IPS-NIHi7 (cell line): ENCODE measurements around the gene HOXB3.

Experiments used
- DNase-seq: peaks from one replicate; pipeline ENCODE4 v3.0.0; 2012; ENCODE audit warnings: mixed read lengths; ENCODE audit errors: extremely low spot score

Gene HOXB3

DNA sequence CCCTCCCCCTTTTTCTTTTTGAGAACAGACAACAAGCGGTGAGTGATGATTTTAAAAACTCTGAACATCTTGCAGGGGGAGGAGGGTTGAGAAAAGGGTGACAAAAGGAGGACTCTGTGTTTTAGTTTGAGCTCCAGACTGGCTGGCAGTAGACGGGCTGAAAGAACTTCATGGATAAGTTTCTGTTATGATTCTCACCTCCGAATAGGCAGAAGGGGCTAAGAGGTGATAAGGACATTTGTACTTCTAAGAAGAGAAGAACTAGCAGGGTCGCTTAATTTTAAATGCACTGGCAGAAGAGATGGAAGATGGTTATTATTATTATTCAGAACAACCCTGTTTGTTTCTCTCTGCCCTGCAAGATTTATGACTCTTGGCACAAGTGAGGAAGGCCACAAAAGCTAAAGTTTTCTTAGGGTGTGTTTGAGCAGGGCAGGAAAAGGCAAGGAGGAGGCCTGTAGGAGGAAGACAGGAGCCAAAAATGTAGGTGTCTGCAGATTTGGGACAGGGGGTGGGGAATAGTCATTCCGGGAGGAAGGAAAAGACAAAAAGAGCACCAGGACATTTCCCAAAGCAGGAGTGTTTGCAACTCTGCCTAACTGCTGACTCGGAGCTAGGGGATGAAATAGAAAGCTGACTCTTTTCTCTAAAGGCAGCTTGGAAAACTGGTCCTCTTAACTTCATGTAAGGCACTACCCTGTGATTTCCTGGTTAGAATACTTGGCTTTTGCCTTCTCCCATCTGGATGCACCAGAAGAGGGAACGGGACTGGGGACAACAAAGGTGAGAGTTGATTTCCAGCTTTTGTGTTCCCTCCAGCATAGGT is 33.3 kb downstream of the HOXB3 start:
- DNase-seq: no peak

DNA sequence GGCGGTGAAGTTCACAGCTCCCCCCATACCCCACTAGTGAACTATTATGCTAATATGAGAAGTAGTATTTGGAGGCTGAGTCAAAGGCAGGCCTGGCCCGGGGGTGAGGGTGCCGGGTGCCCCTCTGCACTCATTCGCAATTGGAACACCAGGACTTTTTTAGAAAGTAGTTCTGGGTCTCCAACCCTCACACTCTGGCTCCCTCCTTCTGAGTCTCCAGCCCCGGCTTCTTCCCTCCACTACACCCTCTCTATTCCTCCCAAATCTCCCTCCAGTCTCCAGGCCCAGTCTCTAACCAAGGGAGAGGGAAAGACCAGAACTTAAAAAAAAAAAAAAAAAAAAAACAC is 33.8 kb downstream of the HOXB3 start:
- no peak for DNase-seq

DNA sequence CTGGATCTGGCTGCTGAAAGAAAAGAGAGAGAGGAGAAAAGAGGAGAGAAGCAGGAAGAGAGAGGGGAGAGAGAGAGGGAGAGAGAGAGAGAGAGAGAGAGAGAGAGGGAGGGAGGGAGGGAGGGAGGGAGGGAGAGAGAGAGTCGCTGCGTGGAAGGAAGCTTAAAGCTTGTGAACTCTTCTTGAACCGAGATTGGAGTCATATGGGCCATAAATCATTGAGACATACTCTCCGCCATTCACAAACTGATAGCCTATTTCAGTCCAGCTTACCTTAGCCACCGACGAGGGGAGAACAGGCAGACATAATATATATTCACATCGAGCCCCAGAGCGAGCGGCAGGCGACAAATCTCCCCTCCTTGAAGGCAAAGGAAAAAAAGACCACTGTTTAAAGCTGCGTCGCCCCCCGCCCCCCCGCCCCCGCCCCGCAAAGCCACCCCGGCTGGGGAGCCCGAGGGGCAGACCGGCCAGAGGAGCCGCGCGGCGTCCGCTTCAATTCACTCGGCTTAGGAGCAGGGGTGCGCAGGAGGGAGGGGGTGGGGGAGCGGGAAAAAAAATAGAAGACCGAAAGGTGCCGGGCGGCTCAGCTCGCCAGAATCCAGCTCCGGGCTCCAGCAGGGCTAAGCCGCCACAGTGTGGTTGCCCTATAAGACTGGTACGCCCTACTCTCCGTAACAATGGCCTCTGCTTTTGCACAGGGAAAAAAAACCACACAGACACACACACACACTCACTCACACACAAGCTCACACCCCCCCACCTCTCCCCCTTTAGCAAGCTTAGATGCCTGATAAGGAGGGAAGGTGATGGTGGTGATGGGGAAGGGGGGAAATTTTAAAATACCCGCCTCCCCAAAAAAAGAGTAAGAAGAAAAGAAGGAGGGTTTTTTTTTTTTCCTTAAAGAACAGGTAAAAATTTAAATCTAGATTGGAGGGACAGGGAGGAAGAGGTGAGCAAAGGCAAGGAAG is 34.5 kb downstream of the HOXB3 start:
- no peak for DNase-seq

DNA sequence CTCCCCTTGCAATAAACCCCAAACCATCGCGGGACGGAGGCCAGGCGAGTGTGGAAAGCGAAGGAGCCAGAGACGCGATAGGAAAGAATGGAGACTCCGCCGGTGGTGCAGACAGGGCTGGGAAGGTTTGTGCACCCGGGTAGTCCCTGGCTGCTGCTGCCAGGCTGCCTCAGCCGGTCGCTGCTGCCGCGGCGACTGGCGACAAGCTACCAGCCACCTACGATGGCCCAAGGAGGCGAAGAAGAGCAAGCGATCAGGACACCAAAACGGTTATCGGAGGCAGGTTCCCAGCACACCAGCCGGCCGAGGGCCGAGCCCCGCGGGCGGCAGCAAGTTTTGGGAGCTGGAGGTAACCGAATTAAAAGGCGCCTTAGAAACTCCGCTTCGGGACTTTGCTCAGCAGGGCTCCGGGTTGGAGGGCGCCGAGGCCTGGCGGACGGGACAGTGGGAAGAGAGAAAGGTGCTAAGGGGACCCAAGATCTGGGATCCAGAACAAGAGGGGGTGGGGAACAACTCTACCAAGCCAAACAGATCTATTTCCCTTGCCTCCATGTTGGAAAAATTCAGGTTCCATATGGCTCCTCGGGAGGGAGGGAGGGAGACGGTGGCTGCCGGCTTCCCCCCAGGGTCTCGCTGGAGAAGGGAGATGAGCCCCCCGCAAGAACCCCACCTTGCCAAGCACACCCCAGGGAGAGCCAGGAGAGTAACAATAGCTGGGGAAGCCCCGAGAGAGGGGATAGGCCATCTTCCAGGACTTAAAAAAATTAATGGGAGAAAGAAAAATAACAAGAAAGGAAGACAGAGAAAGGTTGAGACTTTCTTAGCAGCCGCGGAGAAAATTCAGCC is 35.4 kb downstream of the HOXB3 start:
- DNase-seq: no peak

DNA sequence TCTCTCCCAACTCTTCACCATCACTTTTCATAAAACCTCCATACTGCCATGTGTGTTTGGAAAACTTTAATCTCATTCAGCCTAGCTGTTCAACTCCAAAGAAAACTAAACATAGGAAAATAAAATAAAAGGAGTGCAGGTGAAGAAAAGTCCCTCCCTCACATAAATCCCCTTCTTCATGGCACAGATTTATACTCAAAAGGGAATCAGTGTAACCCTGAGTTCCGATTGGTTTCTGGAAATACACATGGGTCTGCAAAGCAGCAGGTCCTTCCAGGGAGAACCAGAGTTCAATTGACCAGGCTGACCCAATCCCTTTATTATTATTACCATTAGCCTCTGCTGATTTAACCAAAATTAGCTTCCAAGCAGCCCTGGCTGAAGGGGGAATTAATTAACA is 36.2 kb downstream of the HOXB3 start:
- no peak for DNase-seq

DNA sequence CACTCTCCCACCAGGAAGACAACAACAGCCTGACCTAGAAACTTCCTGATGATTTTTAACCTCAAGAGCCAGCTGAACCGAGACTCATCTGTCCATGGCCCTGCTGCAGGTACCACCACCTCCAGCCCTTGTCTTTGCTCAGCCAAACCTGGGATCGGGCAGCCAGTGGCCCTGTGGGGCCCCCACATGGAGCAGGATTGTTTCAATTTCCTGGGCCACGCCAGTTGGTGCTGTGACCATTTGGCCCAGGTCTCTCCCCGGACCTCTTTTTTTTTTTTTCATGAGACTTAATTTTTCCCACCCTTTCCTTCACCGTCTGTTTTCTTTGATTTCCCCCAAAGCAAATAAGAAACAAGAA is 36.9 kb downstream of the HOXB3 start:
- DNase-seq: no peak

DNA sequence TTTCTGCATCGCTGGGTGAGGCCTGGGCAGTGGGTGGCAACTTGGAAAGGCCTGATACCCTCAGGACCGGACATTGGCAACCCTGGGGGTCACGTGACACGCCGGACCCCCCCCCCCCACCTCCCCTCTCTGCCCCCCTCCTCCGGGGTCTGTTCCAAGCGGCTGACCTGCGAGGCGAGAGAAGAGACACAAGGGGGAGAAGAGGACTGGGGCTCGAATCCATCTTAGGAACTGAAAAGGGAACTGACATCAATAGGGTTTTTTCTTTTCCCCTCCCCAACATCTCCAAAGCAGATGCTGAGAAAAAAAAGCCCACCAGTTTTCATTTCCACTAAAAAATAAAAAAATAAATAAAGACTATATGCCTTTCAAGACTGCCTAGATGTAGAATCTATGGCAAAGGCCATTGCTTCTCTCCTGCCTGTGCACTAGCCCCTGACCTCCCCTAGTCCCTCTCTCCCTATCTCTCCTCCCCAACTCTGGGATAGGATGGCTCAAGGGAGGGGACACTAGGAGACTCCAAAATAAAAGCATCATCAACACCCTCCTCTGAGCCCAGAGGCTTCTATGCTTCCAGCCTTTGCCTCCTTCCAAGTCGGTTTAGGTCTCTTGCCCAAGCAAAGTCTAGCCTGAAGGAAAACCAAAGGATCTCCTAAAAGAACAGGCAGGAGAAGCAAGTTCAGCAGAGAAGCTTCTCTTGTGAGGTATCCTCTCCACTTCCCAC is 37.4 kb downstream of the HOXB3 start:
- DNase-seq: no peak

DNA sequence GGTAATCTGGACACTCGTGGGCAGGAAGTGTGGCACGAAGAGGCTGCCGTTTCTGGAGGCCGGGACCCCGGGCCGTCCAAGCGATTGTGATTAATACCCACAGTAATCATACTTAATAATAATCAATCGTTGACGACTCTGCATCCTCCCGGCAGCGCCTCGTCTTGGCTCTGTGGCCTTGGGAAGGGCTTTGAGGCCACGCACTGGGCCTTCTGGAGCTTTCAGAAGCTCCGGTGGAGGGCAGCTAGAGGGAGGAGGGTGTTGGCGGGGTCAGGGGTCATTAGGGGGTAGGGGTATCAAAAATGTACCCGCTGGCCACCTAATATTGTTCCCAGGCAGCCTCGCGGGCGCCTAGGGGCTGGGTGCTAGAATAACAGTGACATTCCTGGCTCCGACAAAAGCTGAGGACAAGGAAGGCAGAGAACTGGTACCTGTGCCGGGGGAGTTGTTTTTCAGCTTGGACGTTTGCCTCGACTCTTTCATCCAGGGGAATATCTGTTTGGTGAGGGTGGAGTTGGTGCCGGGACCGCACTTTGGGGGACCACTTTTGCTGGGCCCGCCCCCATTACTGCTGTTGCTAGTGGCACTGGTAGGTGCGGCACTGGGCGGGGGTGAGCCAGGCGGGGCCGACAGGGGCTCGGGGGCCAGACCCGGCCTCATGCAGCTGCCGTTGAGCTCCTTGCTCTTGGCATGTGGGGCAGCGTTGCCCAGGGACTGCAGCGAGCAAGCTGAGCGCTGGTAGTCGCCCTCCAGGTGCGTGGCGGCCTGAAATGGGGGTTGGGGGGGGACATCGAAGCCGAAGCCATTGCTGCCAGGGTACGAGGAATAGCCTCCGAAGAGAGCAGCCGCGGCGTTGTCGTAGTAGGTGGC is 38.2 kb downstream of the HOXB3 start:
- no peak for DNase-seq

DNA sequence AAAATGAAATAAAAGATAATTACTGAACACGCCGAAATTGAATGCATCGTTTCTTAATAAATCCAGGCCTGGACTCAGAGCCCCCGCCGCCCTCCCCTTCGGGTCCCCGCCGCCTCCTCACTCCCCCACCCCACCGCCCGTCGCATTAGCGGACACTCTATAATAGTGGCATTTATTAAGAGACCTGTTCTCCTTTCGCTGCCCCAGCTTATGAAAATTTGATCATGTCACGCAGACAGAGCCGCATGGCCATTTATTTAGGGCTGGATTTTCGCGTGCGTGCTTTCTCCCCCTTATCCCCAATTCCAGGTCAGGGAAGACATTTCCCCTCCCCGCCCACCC is 38.9 kb downstream of the HOXB3 start:
- no peak for DNase-seq

DNA sequence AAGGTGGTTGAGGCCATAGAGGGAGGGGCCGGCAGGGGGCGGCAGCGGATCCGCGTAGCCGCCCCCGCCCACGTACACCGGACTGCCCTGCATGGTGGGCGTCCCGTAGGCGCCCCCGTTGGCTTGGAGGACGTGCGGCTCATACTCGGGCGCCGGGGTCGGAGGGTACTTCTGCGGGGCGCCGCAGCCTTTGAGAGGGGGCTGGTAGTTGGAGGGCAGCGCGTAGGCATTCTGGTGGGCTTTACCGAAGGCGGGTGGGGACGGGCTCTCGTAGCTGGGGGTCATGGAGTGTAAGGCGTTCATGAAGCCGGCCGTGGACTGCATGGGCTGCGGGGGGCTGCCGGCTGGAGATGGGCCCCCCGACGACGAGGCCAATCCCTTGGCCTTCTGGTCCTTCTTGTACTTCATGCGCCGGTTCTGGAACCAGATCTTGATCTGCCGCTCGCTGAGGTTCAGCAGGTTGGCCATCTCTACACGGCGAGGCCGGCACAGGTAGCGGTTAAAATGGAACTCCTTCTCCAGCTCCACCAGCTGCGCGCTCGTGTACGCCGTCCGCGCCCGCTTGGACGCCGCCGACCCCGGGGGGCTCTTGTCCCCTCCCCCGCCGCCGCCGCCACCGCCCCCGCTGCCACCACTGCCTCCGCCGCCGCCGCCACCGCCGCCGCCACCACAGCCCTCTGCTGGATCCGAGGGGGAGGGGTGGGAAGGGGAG is 39.4 kb downstream of the HOXB3 start:
- peak; percentile 68 for DNase-seq

DNA sequence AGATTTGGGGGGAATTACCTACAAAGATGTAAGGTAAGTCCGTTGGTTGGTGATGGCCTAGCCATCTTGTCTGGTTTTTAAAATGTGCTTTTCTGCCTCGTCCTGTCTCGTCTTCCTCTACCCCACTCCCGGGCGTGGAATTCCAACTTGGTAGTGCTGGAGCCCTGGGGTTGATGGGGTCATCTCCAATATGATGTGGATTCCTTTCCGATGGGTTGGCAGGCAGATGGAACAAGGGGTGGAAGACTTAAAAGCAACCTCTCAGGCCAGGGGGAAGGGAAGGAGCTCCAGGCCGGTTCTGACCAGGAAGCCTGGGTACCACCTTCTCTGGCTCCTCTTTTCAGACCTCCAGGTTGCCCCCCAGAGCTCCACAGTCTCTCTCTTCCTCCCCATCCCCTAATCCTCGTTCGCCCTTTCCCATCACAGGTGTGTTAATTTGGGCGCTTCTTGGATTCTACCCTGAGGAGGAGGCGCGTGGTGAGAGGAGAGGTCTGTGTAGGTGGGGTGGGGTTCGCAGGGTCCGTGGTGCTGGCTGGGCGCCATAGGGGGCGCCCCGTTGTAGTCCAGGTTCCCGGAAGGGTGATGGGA is 40.0 kb downstream of the HOXB3 start:
- no peak for DNase-seq

DNA sequence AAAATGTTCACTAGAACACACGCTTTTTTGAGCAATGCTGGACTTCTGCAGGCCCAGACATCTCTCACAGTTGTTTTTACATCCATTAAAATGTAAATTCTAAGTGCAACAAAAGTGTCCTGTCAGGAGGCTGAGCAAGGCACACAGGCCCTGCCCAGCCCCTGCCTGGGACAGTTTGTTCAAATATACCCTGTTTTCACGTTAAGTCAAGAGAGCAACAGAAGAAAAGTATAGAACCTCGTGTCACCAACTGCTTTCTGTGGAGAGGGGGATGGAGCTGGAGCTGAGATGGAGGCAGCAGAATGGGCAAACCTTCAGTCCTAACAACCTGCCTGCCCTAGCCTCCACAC is 40.8 kb downstream of the HOXB3 start:
- DNase-seq: no peak

DNA sequence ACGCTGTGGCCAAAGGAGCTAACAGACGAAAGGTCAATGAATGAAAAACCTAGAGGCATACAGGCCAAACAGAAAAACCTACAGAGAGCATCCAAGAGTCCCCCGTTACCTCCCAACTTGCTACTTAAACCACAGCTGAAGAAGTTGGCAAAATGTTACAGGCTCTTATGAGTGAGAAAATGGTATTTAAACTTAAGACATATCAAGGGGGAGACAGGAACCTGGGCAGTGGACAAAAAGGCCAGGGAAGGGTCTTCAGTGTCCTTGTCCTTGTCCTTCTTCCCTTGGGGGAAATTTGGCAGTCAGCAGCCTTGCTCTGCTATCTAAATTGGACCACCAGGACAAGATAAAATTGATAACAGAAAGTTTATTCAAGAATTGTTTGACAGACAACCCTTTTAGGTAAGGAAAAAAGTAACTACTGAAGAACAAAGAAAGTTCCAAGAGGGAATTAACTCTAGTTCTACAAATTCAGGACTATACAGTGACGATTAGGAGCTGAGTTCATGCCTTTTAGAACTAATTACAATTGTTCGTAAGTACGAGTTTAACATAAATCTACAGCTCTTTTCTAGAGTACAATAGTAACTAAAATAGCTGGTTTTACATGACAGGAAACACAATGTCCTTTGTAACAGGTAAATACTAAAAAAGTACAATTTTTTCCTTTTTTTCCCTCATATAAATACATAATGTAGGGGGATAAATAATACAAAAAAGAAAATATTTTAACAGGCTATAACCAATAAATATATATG is 41.3 kb downstream of the HOXB3 start:
- DNase-seq: no peak

DNA sequence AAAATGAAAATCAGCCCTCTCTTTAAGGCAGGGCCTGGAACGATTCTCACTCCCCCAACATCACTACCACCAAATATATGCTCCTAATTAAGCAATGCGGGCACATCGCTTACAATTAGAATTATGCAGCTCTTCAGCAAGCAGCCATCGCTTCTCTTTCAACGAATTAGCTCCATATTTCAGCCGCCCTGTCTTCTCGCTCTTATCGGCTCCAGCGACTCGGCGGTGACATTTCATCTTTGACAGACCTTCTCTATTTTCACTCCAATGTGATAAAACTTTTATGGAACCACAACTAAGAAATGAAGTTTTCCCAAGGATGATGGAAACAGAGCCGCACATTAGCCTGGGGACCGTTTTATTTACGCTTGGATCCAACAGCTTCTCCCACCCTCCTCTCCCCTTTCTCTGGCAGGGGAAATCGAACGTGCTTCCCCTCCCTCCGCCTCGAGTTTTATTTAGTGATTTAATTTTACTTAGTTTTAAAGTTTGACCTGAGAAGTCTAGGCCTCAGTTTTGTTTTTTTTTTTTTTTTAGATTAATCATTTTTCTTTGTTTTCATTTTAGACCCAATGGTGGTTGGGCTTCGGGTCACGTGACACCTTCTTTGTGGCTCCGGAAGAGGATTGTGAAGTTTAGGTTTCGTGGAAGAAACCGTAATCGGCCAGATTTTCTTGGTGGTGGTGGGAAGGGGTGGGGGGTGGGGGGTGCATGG is 42.1 kb downstream of the HOXB3 start:
- DNase-seq: no peak

DNA sequence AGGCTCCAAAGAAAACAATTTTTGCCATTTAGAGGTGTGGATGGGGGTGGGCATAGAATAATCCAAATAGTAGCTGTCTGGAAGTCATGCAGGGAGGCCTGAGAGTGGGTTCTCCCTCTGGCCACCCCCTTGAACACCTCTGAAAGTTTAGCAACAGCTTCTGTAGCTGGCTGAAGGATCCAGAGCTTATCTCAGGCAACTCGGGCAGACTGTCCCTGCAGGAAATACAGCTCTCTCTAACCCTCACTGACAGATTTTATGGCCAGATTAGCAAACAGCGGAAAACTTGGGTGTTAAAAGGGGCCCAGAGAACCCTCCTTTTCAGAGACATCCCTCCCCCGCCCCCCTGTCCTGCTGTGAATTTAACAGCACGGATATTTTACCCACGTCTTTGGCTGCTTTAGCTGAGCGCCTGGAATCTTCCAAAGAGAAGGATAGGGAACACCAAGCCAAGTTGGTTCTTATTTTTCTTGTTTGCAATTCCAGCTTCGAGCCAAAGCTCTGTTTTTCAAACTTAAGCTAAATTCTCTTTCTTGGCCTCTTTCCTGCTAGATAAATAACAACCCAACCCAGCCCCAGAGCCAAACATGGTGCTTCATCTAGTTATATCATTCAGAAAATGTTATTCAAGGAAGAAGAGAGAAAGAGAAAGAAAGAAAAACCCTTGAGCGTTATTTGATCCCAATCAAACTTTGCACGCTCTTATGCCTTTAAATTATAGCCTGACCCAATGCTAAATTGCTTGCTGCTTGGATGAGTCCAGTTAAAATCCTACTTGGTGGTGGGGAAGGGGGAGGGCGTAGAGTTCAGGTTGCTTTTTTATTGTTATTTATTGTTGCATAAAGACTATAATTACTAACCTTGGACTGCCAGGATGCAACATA is 42.9 kb downstream of the HOXB3 start:
- no peak for DNase-seq

DNA sequence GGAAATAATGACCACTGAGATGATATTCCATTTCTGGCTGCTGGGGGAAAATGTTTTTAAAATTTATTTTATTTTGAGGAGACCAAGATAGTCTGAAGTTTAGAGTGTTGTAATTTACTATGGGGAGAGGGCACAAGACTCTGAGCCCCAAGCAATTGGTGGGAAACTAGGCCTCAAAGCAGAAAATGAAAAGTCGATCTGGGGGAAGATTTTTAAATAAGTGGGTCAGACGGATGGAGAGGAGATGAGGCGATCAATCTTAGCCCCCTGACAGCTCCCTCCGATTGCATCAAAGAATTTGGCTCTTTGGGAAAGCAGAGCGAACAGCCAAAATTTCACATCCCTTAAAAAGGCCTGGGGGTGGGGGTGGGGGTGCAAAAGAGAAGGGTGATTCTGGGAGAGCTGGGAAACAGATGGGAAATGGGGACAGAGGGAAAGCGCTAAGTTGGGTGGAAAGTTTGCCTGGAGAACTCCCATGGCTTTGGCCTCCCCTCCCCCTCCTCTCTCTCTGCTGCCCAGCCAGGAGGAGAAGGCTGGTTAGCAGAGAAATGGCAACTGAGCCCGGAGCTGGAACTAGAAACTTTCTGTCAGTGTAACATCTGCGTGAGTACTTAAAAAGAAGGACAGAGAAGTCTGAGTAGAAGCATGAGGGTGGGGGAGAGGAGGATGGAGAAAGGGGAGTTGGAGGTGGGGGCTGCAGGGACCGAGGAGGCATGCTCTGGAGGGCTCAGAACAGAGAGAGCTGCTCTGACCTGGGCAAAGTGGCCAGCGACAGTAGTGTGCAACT is 43.7 kb downstream of the HOXB3 start:
- DNase-seq: no peak
